Tibial nerve (tissue), 4 donors: ENCODE data around the gene LRRC17. TPM values are rescaled to one million over a fixed set of nuclear protein-coding genes. Genes with fewer than 3 reads are reported as not detected.

ENCODE experiments used
- DNase-seq, 2 donors: peaks; one replicate each; pipeline ENCODE4 v3.0.0-alpha.2; 2019; ENCODE audit warnings: low spot score in 2 of 2
- H3K27ac ChIP-seq, 4 donors: fragments of 200-600 bp; sonication (generic) in 3 of 4; one replicate each; pipeline ENCODE4 v1.5.1; 2017 to 2019; ENCODE audit warnings: mild to moderate bottlenecking in 1 of 4
- H3K27me3 ChIP-seq, 2 donors: fragments of 200-600 bp; sonication (generic) in 1 of 2; one replicate each; pipeline versions ENCODE4 v1.5.1 to v1.6.0; 2017 to 2019
- H3K36me3 ChIP-seq, 3 donors: fragments of 200-600 bp; sonication (generic); one replicate each; pipeline ENCODE4 v1.5.1; 2018 to 2019
- H3K4me1 ChIP-seq, 4 donors: fragments of 200-600 bp; sonication (generic) in 3 of 4; one replicate each; pipeline ENCODE4 v1.5.1; 2017 to 2019
- H3K4me3 ChIP-seq, 4 donors: fragments of 200-600 bp; sonication (generic) in 3 of 4; one replicate each; pipeline ENCODE4 v1.5.1; 2017 to 2019; ENCODE audit warnings: mild to moderate bottlenecking in 1 of 4, moderate library complexity in 1 of 4
- H3K9me3 ChIP-seq, 4 donors: fragments of 200-600 bp; sonication (generic) in 3 of 4; one replicate each; pipeline ENCODE4 v1.5.1; 2017 to 2019
- CTCF ChIP-seq, 5 experiments: fragments of 200-600 bp in 3 of 5; fragments of 450-650 bp in 2 of 5; sonication (generic) in 3 of 5; IDR thresholded peaks; one replicate each; pipeline ENCODE4 v1.5.1; 2016 to 2019; ENCODE audit warnings: antibody characterized with exemption in 5 of 5, mild to moderate bottlenecking in 3 of 5, moderate library complexity in 2 of 5
- EP300 ChIP-seq, 2 donors: sonication (generic); formaldehyde crosslinking; IDR thresholded peaks; one replicate each; pipeline ENCODE4 v1.6.1; 2017; ENCODE audit warnings: antibody characterized with exemption in 2 of 2, mild to moderate bottlenecking in 1 of 2
- POLR2A ChIP-seq, 2 donors: fragments of 450-650 bp; IDR thresholded peaks; one replicate each; pipeline ENCODE4 v1.6.1; 2017; ENCODE audit warnings: antibody characterized with exemption in 2 of 2, mild to moderate bottlenecking in 2 of 2, moderate library complexity in 2 of 2
- WGBS, 2 donors: methylation state at CpG; one replicate each; pipeline ENCODE4 v1.1.5; 2018; 5-methylcytosine and 5-hydroxymethylcytosine counted together
- total RNA-seq, 4 donors: library from RNA; depleted of rRNA; stranded (reverse); fragments of >200 nt; gene quantifications; one replicate each; pipeline ENCODE4 v1.1.0, GENCODE V29; 2016

LRRC17 gene
- total RNA-seq, 4 donors from 2014 or later = 1.7 to 9.0 (median 2.6) TPM

GRCh38 chr7:102991077-102991539 is 78.3 kb downstream of the LRRC17 start:
- H3K4me1 ChIP-seq = peaks cover 0 to 25% (median 6%) of the 10 kb centered on the region in 4 donors
- TF ChIP-seq CTCF (IDR thresholded peaks at IDR 0.05) (no peak), EP300 (IDR thresholded peaks at IDR 0.05) (no peak), POLR2A (IDR thresholded peaks at IDR 0.05) (no peak)
- DNase-seq = no peak
- H3K27me3 ChIP-seq = no peaks in the 10 kb centered on the region
- H3K27ac ChIP-seq = no peak overlapping the region
- H3K36me3 ChIP-seq = no peaks in the 10 kb centered on the region
- no peaks in the 10 kb centered on the region for H3K9me3 ChIP-seq
- no peak overlapping the region for H3K4me3 ChIP-seq

- Histone ChIP-seq H3K9me3 (no peaks in the 10 kb centered on the region), H3K4me3 (no peak overlapping the region), H3K36me3 (no peaks in the 10 kb centered on the region), H3K4me1 (peaks cover 0 to 25% (median 6%) of the 10 kb centered on the region in 4 donors), H3K27me3 (no peaks in the 10 kb centered on the region), H3K27ac (no peak overlapping the region)
- 67 to 77% methylated on average over 2 of the region's 2 CpGs for WGBS, 2 donors
- no peak for DNase-seq
- TF ChIP-seq CTCF (IDR thresholded peaks at IDR 0.05) (no peak), EP300 (IDR thresholded peaks at IDR 0.05) (no peak), POLR2A (IDR thresholded peaks at IDR 0.05) (no peak)
Measured at GRCh38 chr7:102991540-102992214, 78.9 kb downstream of the LRRC17 start.

- Histone ChIP-seq H3K36me3 (no peaks in the 10 kb centered on the region), H3K4me3 (no peak overlapping the region), H3K9me3 (no peaks in the 10 kb centered on the region), H3K27ac (peak overlapping the region in 2 of 4 donors; percentile 40 to 41), H3K27me3 (no peaks in the 10 kb centered on the region), H3K4me1 (peaks cover 0 to 25% (median 6%) of the 10 kb centered on the region in 4 donors)
- TF ChIP-seq CTCF (IDR thresholded peaks at IDR 0.05) (no peak), POLR2A (IDR thresholded peaks at IDR 0.05) (no peak), EP300 (IDR thresholded peaks at IDR 0.05) (no peak)
- WGBS, 2 donors = 60 to 70% methylated on average over 5 of the region's 5 CpGs
- DNase-seq = no peak
Measured at GRCh38 chr7:102992509-102992937, 79.7 kb downstream of the LRRC17 start.

- Histone ChIP-seq H3K4me3 (no peak overlapping the region), H3K4me1 (peaks cover 0 to 25% (median 6%) of the 10 kb centered on the region in 4 donors), H3K27me3 (no peaks in the 10 kb centered on the region), H3K27ac (peak overlapping the region in 2 of 4 donors; percentile 40 to 41), H3K9me3 (no peaks in the 10 kb centered on the region), H3K36me3 (no peaks in the 10 kb centered on the region)
- no peak for TF ChIP-seq EP300 (IDR thresholded peaks at IDR 0.05)
- TF ChIP-seq POLR2A (IDR thresholded peaks at IDR 0.05) = no peak
- TF ChIP-seq CTCF (IDR thresholded peaks at IDR 0.05) = no peak
- no peak for DNase-seq
- WGBS, 2 donors = 13 to 18% methylated on average over 2 of the region's 2 CpGs
Measured at GRCh38 chr7:102992938-102993717, 80.3 kb downstream of the LRRC17 start.

GRCh38 chr7:102993718-102994029 is 80.9 kb downstream of the LRRC17 start:
- H3K27me3 ChIP-seq = no peaks in the 10 kb centered on the region
- H3K36me3 ChIP-seq = no peaks in the 10 kb centered on the region
- no peak for TF ChIP-seq POLR2A (IDR thresholded peaks at IDR 0.05)
- TF ChIP-seq CTCF (IDR thresholded peaks at IDR 0.05) = no peak
- TF ChIP-seq EP300 (IDR thresholded peaks at IDR 0.05) = no peak
- H3K27ac ChIP-seq = no peak overlapping the region
- no peak for DNase-seq
- 5 to 11% methylated on average over 1 of the region's 1 CpG for WGBS, 2 donors
- H3K9me3 ChIP-seq = no peaks in the 10 kb centered on the region
- H3K4me3 ChIP-seq = no peak overlapping the region
- H3K4me1 ChIP-seq = peaks cover 0 to 25% (median 6%) of the 10 kb centered on the region in 4 donors
